Measurements from ENCODE around the gene HRAS.
A peak's percentile ranks its signal among the peaks of the same experiment; 100 is the strongest.

HRAS gene

GRCh38 chr11:553083-553987 lies 18.0 kb upstream of the HRAS start:
- DNase-seq (ENCODE audit: low read depth) = no peak

- no peak for DNase-seq (ENCODE audit: low read depth)
These were observed 16.2 kb upstream of the HRAS start for GRCh38 chr11:551596-551995.

GRCh38 chr11:551131-551530 lies 15.8 kb upstream of the HRAS start:
- no peak for DNase-seq (ENCODE audit: low read depth)

- DNase-seq (ENCODE audit: low read depth) = no peak
These were observed 15.3 kb upstream of the HRAS start for GRCh38 chr11:550746-551085.

- DNase-seq (ENCODE audit: low read depth) = no peak
These were observed 14.8 kb upstream of the HRAS start for GRCh38 chr11:550021-550745.

- DNase-seq (ENCODE audit: low read depth) = no peak
These were observed 13.6 kb upstream of the HRAS start for GRCh38 chr11:548700-549603.

- no peak for DNase-seq (ENCODE audit: low read depth)
These were observed 9.8 kb upstream of the HRAS start for GRCh38 chr11:545171-545570.

- no peak for DNase-seq (ENCODE audit: low read depth)
These were observed 9.4 kb upstream of the HRAS start for GRCh38 chr11:544817-545166.

GRCh38 chr11:541433-541885 lies 6.1 kb upstream of the HRAS start:
- DNase-seq (ENCODE audit: low read depth) = no peak

- DNase-seq (ENCODE audit: low read depth) = no peak
These were observed 5.4 kb upstream of the HRAS start for GRCh38 chr11:540583-541432.

GRCh38 chr11:539971-540481 lies 4.7 kb upstream of the HRAS start:
- DNase-seq (ENCODE audit: low read depth) = no peak

GRCh38 chr11:538431-539051 lies 3.2 kb upstream of the HRAS start:
- no peak for DNase-seq (ENCODE audit: low read depth)

- no peak for DNase-seq (ENCODE audit: low read depth)
These were observed 2.5 kb upstream of the HRAS start for GRCh38 chr11:537622-538430.

GRCh38 chr11:536841-537621 lies 1.7 kb upstream of the HRAS start, which contains the start of gene LRRC56:
Gene LRRC56, plus strand, starts transcription at chr11:537527. Its CDS starts 3,158 bp downstream, at chr11:540685.
- DNase-seq (ENCODE audit: low read depth) = peak; percentile 88

- no peak for DNase-seq (ENCODE audit: low read depth)
These were observed 212 bp downstream of the HRAS start for GRCh38 chr11:535210-535518.

- DNase-seq (ENCODE audit: low read depth) = peak; percentile 22
These were observed 773 bp downstream of the HRAS start for GRCh38 chr11:534396-535209.

- no peak for DNase-seq (ENCODE audit: low read depth)
These were observed 1.6 kb downstream of the HRAS start for GRCh38 chr11:533586-534395.
